C4-2B (cell line): ENCODE measurements around the gene ANKRD40CL.

Source experiments
- ZFX ChIP-seq: fragments of 450-650 bp; IDR thresholded peaks from 2 replicates; pipeline ENCODE4 v1.6.1; 2017
- TF ChIP-seq, protein P1 (sequence below): fragments of 450-650 bp; conservative IDR thresholded peaks from 2 replicates; pipeline ENCODE4 v1.5.1; 2017; ENCODE audit warnings: mild to moderate bottlenecking

DNA sequence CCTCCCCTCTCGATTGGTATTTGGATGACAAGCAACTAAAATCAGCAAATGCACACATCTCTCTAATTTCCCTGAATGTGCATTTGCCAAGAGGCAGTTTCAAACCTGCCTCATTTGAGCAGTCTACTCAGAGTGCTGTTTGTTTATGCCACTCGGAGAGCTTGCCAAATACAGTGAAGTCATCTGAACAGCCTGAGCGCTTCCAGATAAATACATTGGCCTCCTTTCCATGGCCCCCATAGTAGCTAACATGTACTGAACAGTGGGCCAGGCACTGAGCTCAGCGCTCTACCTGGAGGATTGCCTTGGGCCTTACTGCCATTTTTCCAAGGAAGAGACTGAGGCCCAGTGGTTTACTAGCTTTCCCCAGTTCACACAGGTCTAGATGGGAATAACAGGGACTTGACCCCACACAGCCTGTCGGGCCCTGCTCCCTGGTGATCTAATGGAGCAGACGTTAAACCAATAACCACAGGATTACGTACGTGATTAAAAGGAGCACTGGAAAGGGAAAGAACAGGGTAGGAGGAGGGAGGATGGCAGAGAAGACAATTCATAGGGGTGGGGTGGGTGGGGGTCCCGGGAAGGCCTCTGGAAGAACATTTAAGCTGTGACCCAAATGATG is 18.7 kb upstream of the ANKRD40CL start:
- TF ChIP-seq, protein P1, sequence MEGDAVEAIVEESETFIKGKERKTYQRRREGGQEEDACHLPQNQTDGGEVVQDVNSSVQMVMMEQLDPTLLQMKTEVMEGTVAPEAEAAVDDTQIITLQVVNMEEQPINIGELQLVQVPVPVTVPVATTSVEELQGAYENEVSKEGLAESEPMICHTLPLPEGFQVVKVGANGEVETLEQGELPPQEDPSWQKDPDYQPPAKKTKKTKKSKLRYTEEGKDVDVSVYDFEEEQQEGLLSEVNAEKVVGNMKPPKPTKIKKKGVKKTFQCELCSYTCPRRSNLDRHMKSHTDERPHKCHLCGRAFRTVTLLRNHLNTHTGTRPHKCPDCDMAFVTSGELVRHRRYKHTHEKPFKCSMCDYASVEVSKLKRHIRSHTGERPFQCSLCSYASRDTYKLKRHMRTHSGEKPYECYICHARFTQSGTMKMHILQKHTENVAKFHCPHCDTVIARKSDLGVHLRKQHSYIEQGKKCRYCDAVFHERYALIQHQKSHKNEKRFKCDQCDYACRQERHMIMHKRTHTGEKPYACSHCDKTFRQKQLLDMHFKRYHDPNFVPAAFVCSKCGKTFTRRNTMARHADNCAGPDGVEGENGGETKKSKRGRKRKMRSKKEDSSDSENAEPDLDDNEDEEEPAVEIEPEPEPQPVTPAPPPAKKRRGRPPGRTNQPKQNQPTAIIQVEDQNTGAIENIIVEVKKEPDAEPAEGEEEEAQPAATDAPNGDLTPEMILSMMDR: no peak
- no peak for TF ChIP-seq ZFX
